ENCODE results near the gene CIITA.

DNA sequence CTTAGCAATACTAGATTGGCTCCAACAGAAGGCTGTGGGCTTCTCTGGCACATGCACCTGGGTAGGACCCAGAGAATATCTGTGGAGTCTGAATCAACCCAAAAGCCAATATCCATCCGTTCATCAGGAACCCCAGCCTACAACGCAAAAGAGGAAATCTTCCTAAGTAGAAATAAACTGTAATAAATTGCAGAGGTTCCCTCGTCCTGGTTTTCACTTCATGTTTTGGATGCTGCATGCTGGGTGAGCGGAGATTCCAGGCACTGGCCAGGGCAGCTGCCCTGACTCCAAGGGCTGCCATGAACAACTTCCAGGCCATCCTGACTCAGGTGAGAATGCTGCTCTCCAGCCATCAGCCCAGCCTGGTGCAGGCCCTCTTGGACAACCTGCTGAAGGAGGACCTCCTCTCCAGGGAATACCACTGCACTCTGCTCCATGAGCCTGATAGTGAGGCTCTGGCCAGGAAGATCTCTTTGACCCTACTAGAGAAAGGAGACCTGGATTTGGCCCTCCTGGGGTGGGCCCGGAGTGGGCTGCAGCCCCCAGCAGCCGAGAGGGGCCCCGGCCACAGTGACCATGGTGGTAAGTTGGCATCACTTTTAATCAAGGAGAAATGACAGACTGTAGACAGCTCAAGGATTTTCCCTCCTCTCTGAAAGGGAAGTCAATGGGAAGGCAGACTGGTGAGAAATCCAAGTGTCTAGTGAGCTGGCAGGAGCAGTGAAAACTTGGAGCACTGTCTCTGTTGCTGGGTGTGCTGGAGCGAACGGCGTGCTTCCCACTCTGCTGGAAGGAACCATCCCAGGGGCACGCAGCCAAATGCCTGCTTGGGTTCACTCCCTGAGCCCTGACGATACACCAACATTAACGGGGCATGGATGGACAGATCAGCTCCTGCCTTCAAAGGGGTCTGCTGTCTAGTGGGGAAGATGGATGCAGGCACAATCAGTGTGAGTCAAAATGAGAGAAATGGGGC is 10.7 kb upstream of the CIITA start:
- TF ChIP-seq ZNF217 (IDR thresholded peaks at IDR 0.05) (no peak), HDAC6 (IDR thresholded peaks at IDR 0.05; ENCODE audit: unreplicated experiment) (no peak), EP300 (IDR thresholded peaks at IDR 0.05; ENCODE audit: borderline replicate concordance in 1 of 2, control insufficient read depth in 1 of 2, low read depth in 2 of 2, low read length in 2 of 2) (no peak), NFIC (IDR thresholded peaks at IDR 0.05; ENCODE audit: low read depth, low read length) (no peak), JUNB (IDR thresholded peaks at IDR 0.05) (no peak; the same call in 1 of the 2 replicates), EZH2 (IDR thresholded peaks at IDR 0.05; ENCODE audit: borderline replicate concordance, control insufficient read depth, low read depth, low read length) (no peak)
- TF ChIP-seq, protein P1, sequence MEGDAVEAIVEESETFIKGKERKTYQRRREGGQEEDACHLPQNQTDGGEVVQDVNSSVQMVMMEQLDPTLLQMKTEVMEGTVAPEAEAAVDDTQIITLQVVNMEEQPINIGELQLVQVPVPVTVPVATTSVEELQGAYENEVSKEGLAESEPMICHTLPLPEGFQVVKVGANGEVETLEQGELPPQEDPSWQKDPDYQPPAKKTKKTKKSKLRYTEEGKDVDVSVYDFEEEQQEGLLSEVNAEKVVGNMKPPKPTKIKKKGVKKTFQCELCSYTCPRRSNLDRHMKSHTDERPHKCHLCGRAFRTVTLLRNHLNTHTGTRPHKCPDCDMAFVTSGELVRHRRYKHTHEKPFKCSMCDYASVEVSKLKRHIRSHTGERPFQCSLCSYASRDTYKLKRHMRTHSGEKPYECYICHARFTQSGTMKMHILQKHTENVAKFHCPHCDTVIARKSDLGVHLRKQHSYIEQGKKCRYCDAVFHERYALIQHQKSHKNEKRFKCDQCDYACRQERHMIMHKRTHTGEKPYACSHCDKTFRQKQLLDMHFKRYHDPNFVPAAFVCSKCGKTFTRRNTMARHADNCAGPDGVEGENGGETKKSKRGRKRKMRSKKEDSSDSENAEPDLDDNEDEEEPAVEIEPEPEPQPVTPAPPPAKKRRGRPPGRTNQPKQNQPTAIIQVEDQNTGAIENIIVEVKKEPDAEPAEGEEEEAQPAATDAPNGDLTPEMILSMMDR (IDR thresholded peaks at IDR 0.05 in 2 of 3, conservative IDR thresholded peaks at IDR 0.05 in 1 of 3; ENCODE audit: control insufficient read depth in 2 of 3, extremely low read depth in 1 of 3, insufficient read depth in 1 of 3, low read depth in 3 of 3, low read length in 3 of 3), result no peak
